ENCODE data around the gene TMED5.

TMED5 gene

DNA sequence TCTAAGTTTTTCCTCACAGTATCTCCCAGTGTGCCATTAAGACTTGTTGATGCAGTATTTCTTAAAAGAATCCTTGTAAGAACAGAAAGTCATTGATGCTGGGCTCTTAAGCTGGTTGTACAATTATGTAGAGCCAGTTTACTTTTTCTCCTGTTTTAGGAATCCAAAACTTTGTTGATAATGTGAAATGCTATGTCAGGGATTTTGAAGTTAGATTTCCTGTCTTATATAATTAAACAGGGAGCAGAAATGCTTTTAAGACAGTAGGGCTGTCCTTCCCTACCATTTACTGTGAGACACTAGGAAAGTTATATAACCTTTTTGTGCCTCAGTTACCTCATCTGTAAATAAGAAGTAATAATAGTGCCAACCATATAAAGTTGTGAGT, 26.3 kb upstream of the TMED5 start:
- DNase-seq (ENCODE audit: low spot score), result no peak
- TF ChIP-seq, protein P1, sequence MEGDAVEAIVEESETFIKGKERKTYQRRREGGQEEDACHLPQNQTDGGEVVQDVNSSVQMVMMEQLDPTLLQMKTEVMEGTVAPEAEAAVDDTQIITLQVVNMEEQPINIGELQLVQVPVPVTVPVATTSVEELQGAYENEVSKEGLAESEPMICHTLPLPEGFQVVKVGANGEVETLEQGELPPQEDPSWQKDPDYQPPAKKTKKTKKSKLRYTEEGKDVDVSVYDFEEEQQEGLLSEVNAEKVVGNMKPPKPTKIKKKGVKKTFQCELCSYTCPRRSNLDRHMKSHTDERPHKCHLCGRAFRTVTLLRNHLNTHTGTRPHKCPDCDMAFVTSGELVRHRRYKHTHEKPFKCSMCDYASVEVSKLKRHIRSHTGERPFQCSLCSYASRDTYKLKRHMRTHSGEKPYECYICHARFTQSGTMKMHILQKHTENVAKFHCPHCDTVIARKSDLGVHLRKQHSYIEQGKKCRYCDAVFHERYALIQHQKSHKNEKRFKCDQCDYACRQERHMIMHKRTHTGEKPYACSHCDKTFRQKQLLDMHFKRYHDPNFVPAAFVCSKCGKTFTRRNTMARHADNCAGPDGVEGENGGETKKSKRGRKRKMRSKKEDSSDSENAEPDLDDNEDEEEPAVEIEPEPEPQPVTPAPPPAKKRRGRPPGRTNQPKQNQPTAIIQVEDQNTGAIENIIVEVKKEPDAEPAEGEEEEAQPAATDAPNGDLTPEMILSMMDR (IDR thresholded peaks at IDR 0.05; ENCODE audit: borderline replicate concordance, control extremely low read depth, extremely low read depth, insufficient read depth, missing control alignments), result no peak
- in situ Hi-C loops (cut with MboI; ENCODE audit: low sequenced_read_pairs, unreplicated experiment), result no loop called here

DNA sequence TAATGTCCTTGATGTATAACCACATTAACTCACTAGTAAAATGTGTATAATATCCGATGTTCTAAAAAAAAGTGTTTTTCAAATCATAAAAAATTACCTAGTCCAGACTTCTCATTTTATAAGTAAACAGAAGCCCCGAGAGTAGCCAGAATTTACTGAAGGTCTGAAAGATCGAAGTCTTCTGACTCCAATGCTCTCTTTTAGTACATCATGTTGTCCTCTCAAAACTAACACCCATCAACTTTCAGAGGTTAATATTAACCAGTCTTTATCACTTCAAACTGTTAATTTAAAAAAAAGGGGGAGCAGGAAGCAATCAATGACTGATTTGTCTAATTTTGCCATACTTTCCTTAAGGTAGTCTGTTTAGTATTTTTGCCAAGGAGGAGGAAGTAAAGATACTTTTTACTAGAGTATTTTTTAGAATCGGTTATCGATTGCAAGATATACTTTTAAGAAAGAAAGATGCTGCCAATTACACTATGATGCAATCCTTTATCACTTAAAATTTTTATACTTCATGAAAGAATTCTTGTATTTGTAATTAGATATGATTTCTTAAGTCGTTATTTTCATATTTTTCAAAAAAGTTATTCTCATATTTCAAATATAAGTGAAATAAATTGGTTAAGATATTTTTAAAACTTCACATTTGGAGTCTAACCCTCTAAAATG, 25.8 kb upstream of the TMED5 start:
- TF ChIP-seq, protein P1 (IDR thresholded peaks at IDR 0.05; ENCODE audit: borderline replicate concordance, control extremely low read depth, extremely low read depth, insufficient read depth, missing control alignments), result no peak
- DNase-seq (ENCODE audit: low spot score), result no peak
- in situ Hi-C loops (cut with MboI; ENCODE audit: low sequenced_read_pairs, unreplicated experiment), result no loop called here

DNA sequence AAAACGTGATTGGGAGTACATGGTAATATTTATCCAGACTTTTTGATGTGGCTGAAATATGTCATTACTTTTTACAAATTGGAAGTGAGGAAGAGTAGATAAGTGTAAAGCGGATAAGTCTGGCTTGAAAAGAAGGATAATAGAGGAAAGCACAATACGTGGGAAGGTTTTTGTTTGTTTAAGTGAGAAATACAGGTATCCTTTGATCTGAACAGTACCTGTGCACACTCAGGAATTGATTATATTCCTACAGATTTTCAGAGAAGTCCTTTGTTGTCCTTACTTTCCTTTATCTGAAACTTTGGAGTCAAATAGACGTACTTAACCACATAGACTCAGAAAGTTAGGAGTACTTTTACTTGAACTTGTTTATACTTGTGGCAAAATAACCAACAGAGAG, 20.5 kb upstream of the TMED5 start:
- in situ Hi-C loops (cut with MboI; ENCODE audit: low sequenced_read_pairs, unreplicated experiment), result no loop called here
- TF ChIP-seq, protein P1 (IDR thresholded peaks at IDR 0.05; ENCODE audit: borderline replicate concordance, control extremely low read depth, extremely low read depth, insufficient read depth, missing control alignments), result no peak
- DNase-seq (ENCODE audit: low spot score), result no peak

DNA sequence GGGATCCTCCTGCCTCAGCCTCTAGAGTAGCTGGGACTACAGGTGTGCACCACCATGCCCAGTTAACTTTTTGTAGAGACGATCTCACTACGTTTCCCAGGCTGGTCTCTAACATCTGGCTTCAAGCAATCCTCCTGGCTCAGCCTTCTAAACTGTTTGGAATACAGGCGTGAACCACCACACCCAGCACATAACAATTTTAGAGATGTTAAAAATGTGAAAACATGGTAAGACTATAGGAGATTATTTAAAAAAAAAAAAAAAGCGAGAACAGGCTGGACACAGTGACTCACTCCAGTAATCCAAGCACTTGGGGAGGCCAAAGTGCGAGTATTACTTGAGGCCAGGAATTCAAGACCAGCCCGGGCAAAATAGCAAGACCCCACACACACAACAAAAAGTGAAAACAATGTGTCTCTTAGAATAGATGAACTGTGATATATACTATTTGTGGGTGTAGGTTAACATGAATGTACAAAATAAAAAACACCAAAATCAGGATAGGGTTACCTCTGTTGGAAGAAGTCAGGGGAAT, 19.9 kb upstream of the TMED5 start:
- TF ChIP-seq, protein P1 (IDR thresholded peaks at IDR 0.05; ENCODE audit: borderline replicate concordance, control extremely low read depth, extremely low read depth, insufficient read depth, missing control alignments), result no peak
- DNase-seq (ENCODE audit: low spot score), result no peak
- in situ Hi-C loops (cut with MboI; ENCODE audit: low sequenced_read_pairs, unreplicated experiment), result no loop called here

DNA sequence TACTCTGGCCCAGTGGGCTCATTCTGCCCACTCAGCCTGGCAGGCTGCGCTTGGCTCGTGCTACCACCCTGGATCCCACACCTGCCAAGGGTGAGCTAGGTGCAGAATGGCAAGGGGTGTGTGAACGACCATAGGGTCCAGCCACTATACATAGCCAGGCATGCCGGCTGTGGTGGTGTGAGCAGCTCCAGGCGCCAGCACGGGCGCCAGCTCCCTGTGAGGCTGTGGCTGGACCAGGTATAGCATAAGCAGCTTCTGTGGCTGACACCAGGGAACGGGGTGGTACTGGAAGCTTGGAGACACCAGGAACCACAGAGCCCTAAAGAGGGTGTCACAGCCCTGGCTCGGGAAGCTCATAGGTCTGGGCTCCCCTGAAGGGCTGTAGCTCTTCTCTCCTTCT, 18.9 kb upstream of the TMED5 start:
- in situ Hi-C loops (cut with MboI; ENCODE audit: low sequenced_read_pairs, unreplicated experiment), result no loop called here
- DNase-seq (ENCODE audit: low spot score), result no peak
- TF ChIP-seq, protein P1 (IDR thresholded peaks at IDR 0.05; ENCODE audit: borderline replicate concordance, control extremely low read depth, extremely low read depth, insufficient read depth, missing control alignments), result no peak

DNA sequence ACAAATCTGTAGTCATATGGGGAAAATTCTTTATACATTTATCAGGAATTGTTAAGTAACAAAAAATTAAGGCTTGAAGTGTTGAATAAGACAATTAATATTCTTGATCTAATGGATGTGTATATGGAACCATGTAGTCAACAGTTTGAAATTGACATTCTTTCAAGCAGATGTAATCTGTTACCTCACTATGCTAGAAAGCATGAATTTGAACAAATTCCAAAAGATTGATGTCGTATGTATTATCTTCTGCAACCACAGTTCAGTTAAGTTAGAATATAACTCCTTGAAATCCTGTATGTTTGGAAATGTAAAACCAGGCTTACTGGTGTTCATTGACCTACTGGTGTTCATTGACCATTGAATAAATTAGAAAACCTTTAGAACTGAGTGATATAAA, 16.4 kb upstream of the TMED5 start:
- TF ChIP-seq, protein P1 (IDR thresholded peaks at IDR 0.05; ENCODE audit: borderline replicate concordance, control extremely low read depth, extremely low read depth, insufficient read depth, missing control alignments), result no peak
- in situ Hi-C loops (cut with MboI; ENCODE audit: low sequenced_read_pairs, unreplicated experiment), result no loop called here
- DNase-seq (ENCODE audit: low spot score), result no peak
